Uterus (tissue), 2 donors: ENCODE results near the gene SERHL2.
"Not testable (repeated sequence)": the region's sequence is repeated elsewhere in the genome, so short reads cannot be mapped to it uniquely, and the experiment has no call there.

Experiments used
- POLR2A ChIP-seq, 2 donors: fragments of 450-650 bp; IDR thresholded peaks; one replicate each; pipeline ENCODE4 v1.6.1; 2016; ENCODE audit warnings: antibody characterized with exemption in 2 of 2, mild to moderate bottlenecking in 1 of 2, moderate library complexity in 1 of 2
- TF ChIP-seq, protein P1 (sequence below), 4 experiments: fragments of 200-600 bp in 2 of 4; fragments of 450-650 bp in 2 of 4; sonication (generic) in 2 of 4; IDR thresholded peaks; one replicate each; pipeline ENCODE4 v1.5.1; 2016 to 2019; ENCODE audit warnings: antibody characterized with exemption in 4 of 4, mild to moderate bottlenecking in 2 of 4, moderate library complexity in 1 of 4

DNA sequence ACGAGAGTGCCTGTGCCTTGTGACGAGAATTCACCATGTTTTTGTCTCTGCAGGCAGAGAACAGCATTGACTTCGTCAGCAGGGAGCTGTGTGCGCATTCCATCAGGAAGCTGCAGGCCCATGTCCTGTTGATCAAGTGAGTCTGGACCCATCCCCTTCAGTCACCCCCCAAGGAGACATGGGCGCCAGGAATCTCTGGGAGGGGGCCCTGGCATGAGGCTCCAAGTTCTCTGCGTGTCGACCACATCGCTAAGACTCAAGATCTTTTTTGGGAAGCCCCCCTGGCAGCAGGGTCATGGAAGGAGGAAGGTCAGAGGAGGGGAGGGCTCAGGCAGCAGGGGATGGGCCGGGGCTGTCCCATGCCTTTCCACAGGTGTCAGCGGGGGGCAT is 44.8 kb upstream of the SERHL2 start:
- TF ChIP-seq, protein P1, sequence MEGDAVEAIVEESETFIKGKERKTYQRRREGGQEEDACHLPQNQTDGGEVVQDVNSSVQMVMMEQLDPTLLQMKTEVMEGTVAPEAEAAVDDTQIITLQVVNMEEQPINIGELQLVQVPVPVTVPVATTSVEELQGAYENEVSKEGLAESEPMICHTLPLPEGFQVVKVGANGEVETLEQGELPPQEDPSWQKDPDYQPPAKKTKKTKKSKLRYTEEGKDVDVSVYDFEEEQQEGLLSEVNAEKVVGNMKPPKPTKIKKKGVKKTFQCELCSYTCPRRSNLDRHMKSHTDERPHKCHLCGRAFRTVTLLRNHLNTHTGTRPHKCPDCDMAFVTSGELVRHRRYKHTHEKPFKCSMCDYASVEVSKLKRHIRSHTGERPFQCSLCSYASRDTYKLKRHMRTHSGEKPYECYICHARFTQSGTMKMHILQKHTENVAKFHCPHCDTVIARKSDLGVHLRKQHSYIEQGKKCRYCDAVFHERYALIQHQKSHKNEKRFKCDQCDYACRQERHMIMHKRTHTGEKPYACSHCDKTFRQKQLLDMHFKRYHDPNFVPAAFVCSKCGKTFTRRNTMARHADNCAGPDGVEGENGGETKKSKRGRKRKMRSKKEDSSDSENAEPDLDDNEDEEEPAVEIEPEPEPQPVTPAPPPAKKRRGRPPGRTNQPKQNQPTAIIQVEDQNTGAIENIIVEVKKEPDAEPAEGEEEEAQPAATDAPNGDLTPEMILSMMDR (IDR thresholded peaks at IDR 0.05), result not testable (repeated sequence)
- not testable (repeated sequence) for TF ChIP-seq POLR2A (IDR thresholded peaks at IDR 0.05)
